ENCODE data around the gene UCHL5. TPM values are rescaled to one million over a fixed set of nuclear protein-coding genes. Genes with fewer than 3 reads are reported as not detected.

Gene UCHL5
- total and polyA plus RNA-seq, 2 donors (not counting 3 experiments of a cell fraction or from before 2014, with no cell fraction given) = 9.8 to 45.6 TPM

GRCh38 chr1:193058529-193059281, 455 bp downstream of the UCHL5 start:
- BruUV-seq (replicated peaks) = no TSS peak
- Histone ChIP-seq H2AFZ (ENCODE audit: low read depth, low read length) (peak overlapping the region; percentile 57), H3K27ac (ENCODE audit: insufficient read depth, low read depth, low read length) (peak overlapping the region; percentile 65), H3K9me3 (replicated peaks; ENCODE audit: control insufficient read depth, insufficient read depth, low read length) (no peaks in the 10 kb centered on the region), H3K9ac (replicated peaks; ENCODE audit: extremely low read depth, insufficient read depth, low read length) (peak overlapping the region; percentile 91), H3K27me3 (ENCODE audit: control insufficient read depth in 2 of 2, insufficient read depth in 2 of 2, low read length in 2 of 2) (no peaks in the 10 kb centered on the region), H3K9me1 (replicated peaks; ENCODE audit: control insufficient read depth, extremely low read depth, insufficient read depth, low read length) (no peaks in the 10 kb centered on the region), H3K79me2 (ENCODE audit: control insufficient read depth, insufficient read depth, low read length) (peaks cover 88% of the 10 kb centered on the region), H3K4me1 (ENCODE audit: control insufficient read depth, extremely low read depth, insufficient read depth, low read length) (peaks cover 27% of the 10 kb centered on the region), H4K20me1 (replicated peaks; ENCODE audit: control insufficient read depth, extremely low read depth, insufficient read depth, low read length) (no peaks in the 10 kb centered on the region), H3K4me3 (replicated peaks in 1 of 3; ENCODE audit: insufficient read depth in 1 of 3, low read depth in 1 of 3, low read length in 3 of 3) (peak overlapping the region; percentile 49 to 86 (median 78)), H3K4me2 (ENCODE audit: insufficient read depth, low read length) (peak overlapping the region; percentile 83), H3K36me3 (ENCODE audit: control insufficient read depth in 2 of 2, extremely low read depth in 1 of 2, insufficient read depth in 2 of 2, low read length in 2 of 2) (no peaks in the 10 kb centered on the region)
- intact Hi-C loops (cut with micrococcal nuclease) = loop anchor here (1.0 kb wide), 3 partner anchors 47 to 250 kb away; partner anchors contain the start of genes CDC73 and GLRX2
- FAIRE-seq = peak; percentile 67
- dilution Hi-C loops (cut with MboI; ENCODE audit: extremely low pct_ligation_motif_present, low sequenced_read_pairs) = no loop called here
- peak; percentile 58 for DNase-seq (ENCODE audit: low read depth, low spot score)
- ChIA-PET CTCF (interaction anchor here (1.0 to 1.7 kb wide), 8 partner anchors 11 to 252 kb away, joined by 3 to 11 read pairs (median 7); partner anchors contain the start of genes CDC73 and GLRX2), POLR2A (interaction anchor here (0.6 to 2.0 kb wide), 7 partner anchors 22 to 417 kb away, joined by 3 to 7 read pairs (median 4); partner anchors contain the start of gene GLRX2)
- TF ChIP-seq JUN (IDR thresholded peaks at IDR 0.05; ENCODE audit: borderline replicate concordance, insufficient read depth, insufficient read length, low read depth) (no peak), POLR2AphosphoS5 (IDR thresholded peaks at IDR 0.05; ENCODE audit: insufficient read depth, low read depth, low read length) (peak; percentile 50), GATA2 (IDR thresholded peaks at IDR 0.05; ENCODE audit: insufficient read depth, insufficient read length, low read depth, low read length) (no peak), POLR2A (IDR thresholded peaks at IDR 0.05; ENCODE audit: low read depth, low read length) (peak; percentile 58), FOS (IDR thresholded peaks at IDR 0.05; ENCODE audit: borderline replicate concordance, insufficient read depth, low read length) (no peak), MYC (IDR thresholded peaks at IDR 0.05; ENCODE audit: low read depth, low read length) (no peak), EZH2 (IDR thresholded peaks at IDR 0.05; ENCODE audit: borderline replicate concordance, low read depth, low read length, severe bottlenecking) (no peak)
- TF ChIP-seq, protein P1, sequence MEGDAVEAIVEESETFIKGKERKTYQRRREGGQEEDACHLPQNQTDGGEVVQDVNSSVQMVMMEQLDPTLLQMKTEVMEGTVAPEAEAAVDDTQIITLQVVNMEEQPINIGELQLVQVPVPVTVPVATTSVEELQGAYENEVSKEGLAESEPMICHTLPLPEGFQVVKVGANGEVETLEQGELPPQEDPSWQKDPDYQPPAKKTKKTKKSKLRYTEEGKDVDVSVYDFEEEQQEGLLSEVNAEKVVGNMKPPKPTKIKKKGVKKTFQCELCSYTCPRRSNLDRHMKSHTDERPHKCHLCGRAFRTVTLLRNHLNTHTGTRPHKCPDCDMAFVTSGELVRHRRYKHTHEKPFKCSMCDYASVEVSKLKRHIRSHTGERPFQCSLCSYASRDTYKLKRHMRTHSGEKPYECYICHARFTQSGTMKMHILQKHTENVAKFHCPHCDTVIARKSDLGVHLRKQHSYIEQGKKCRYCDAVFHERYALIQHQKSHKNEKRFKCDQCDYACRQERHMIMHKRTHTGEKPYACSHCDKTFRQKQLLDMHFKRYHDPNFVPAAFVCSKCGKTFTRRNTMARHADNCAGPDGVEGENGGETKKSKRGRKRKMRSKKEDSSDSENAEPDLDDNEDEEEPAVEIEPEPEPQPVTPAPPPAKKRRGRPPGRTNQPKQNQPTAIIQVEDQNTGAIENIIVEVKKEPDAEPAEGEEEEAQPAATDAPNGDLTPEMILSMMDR (IDR thresholded peaks at IDR 0.05; ENCODE audit: extremely low read depth in 1 of 2, insufficient read depth in 1 of 2, low read depth in 1 of 2, low read length in 2 of 2) = no peak
- TF ChIP-seq, protein P2, sequence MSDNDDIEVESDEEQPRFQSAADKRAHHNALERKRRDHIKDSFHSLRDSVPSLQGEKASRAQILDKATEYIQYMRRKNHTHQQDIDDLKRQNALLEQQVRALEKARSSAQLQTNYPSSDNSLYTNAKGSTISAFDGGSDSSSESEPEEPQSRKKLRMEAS (IDR thresholded peaks at IDR 0.05; ENCODE audit: insufficient read depth, insufficient read length) = no peak

Data from endothelial cell of umbilical vein (primary cell).